NB4 (cell line): ENCODE measurements around the gene MINDY4.

Experiments
- CTCF ChIP-seq: IDR thresholded peaks from one replicate; pipeline ENCODE4 v1.5.1; 2012; ENCODE audit warnings: low read depth, low read length
- POLR2A ChIP-seq: IDR thresholded peaks from 2 replicates; pipeline ENCODE4 v1.6.1; 2011; ENCODE audit warnings: mild to moderate bottlenecking; ENCODE audit not compliant: insufficient read length; ENCODE audit errors: extremely low read depth
- TF ChIP-seq, protein P1 (sequence below): IDR thresholded peaks from 2 replicates; pipeline ENCODE4 v1.6.1; 2011; ENCODE audit warnings: low read depth, low read length

DNA sequence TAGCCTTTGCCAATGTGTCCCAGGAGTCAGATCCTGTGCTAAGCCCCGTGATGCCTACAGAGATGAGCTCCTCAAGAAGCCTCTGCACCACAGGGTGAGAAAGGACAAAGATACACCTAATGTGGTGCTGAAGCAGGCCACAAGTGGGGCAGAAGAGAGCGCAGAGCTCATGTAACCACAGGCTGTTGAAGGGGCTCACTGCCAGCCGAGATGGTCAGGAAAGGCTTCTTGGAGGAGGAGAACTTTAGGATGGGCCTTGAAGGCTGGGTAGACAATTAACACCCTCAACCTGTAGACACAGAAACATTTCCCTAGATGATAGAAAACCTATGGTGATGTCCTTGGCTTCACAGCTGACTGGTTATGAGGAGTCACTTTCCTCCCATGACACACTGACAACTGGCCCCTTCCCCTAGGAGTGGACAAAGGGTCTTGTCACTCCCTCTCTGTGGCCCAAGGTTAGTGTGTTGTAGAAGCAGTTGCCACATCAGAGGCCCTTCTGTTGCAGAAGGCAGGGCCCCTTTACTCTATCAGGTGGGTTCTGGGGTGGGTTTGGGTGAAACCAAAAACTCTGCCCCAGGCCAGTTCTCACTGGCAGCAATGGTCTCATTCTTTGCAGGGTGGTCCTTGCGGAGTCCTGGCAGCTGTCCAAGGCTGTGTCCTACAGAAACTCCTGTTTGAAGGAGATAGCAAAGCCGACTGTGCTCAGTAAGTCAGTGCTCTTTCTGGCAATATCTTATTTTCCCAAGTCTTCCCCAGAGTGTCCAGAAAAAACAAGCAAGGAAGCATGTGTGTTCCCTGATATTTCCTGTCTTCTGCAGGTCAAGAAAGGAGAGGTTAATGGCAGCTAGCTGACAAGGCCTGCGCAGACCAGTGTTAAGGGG lies 69.2 kb downstream of the MINDY4 start:
- TF ChIP-seq CTCF (no peak), POLR2A (no peak)
- TF ChIP-seq, protein P1, sequence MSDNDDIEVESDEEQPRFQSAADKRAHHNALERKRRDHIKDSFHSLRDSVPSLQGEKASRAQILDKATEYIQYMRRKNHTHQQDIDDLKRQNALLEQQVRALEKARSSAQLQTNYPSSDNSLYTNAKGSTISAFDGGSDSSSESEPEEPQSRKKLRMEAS, result no peak
